Kidney (tissue), 14 donors: ENCODE results near the gene ISM2. TPM values are rescaled to one million over a fixed set of nuclear protein-coding genes. Genes with fewer than 3 reads are reported as not detected.
A peak's percentile ranks its signal among the peaks of the same experiment; 100 is the strongest.

Experiments used
- DNase-seq, 5 donors: peaks; one replicate each; pipeline ENCODE4 v3.0.0-alpha.2; 2013 to 2020
- FAIRE-seq: peaks from 2 replicates; lab custom pipeline; 2012; peaks lifted over from hg19 to GRCh38; lab: Jason Lieb, UNC
- H3K27ac ChIP-seq, 2 donors: one replicate each; pipeline ENCODE4 v1.7.0; 2013; ENCODE audit warnings: low read depth in 2 of 2, low read length in 2 of 2, inconsistent platforms in 1 of 2
- H3K27me3 ChIP-seq: one replicate; pipeline ENCODE4 v1.7.1; 2013; ENCODE audit warnings: low read length, inconsistent platforms; ENCODE audit not compliant: control insufficient read depth, insufficient read depth
- H3K36me3 ChIP-seq, 3 donors: one replicate each; pipeline versions ENCODE4 v1.7.0 to v1.7.1; 2013; ENCODE audit warnings: low read length in 3 of 3, control low read depth in 1 of 3, inconsistent platforms in 1 of 3; ENCODE audit not compliant: insufficient read depth in 3 of 3, control insufficient read depth in 2 of 3
- H3K4me1 ChIP-seq, 3 donors: one replicate each; pipeline versions ENCODE4 v1.7.0 to v1.7.1; 2013; ENCODE audit warnings: low read length in 3 of 3, inconsistent platforms in 1 of 3, low read depth in 1 of 3; ENCODE audit not compliant: control insufficient read depth in 2 of 3, insufficient read depth in 2 of 3
- H3K4me3 ChIP-seq, 3 donors: one replicate each; pipeline versions ENCODE4 v1.7.0 to v1.8.1; 2013; ENCODE audit warnings: low read length in 3 of 3, control low read depth in 1 of 3, inconsistent platforms in 1 of 3
- H3K9ac ChIP-seq, 3 donors: one replicate each; pipeline versions ENCODE4 v1.7.0 to v1.7.1; 2013; ENCODE audit warnings: low read length in 3 of 3, control low read depth in 1 of 3, inconsistent platforms in 1 of 3
- H3K9me3 ChIP-seq, 3 donors: one replicate each; pipeline versions ENCODE4 v1.7.0 to v1.7.1; 2013; ENCODE audit warnings: low read length in 3 of 3, control low read depth in 1 of 3, inconsistent platforms in 1 of 3; ENCODE audit not compliant: control insufficient read depth in 2 of 3, insufficient read depth in 1 of 3
- intact Hi-C: fragments of 100-400 bp; cut with DNase I; formaldehyde crosslinking; loops from one replicate; pipeline ENCODE4 v1.11.1; 2022
- polyA plus RNA-seq: library from polyadenylated mRNA; stranded (reverse); fragments of 350-450 nt; fragmentation: Illumina TruSeq; extraction: RNeasy Lipid Tissue Mini Kit (QIAGEN cat#74804); gene quantifications from one replicate; pipeline ENCODE4 v1.2.3, GENCODE V29; 2014; ENCODE audit warnings: low read depth, low replicate concordance; ENCODE audit not compliant: insufficient read depth
- total RNA-seq: library from RNA; stranded (reverse); fragmentation: NEBNext Ultra II Directional; extraction: Animal tissue kit (Norgen Biotek cat#: 25700); gene quantifications from one replicate; pipeline ENCODE4 v1.2.1, GENCODE V29; 2021
- TF ChIP-seq, protein P1 (sequence below): IDR thresholded peaks from 3 replicates; pipeline ENCODE4 v1.5.1; 2012; ENCODE audit warnings: mild to moderate bottlenecking, moderate library complexity, borderline replicate concordance; ENCODE audit not compliant: insufficient read depth; ENCODE audit errors: extremely low read depth
- donor health status: control.
- donor health status: control.
- donor health status: control.
- donor health status: control.
- donor health status: control.
- donor health status: DM: yes; HTN: yes; CAD: no.
- donor health status: Normal renal cell carcinoma (clear cell type).

ISM2 gene
- total and polyA plus RNA-seq, 2 donors from 2014 or later: 0.57 to 0.80 TPM

- intact Hi-C loops: no loop called here
Observed at GRCh38 chr14:77457115-77457521, 41.5 kb downstream of the ISM2 start.

DNA sequence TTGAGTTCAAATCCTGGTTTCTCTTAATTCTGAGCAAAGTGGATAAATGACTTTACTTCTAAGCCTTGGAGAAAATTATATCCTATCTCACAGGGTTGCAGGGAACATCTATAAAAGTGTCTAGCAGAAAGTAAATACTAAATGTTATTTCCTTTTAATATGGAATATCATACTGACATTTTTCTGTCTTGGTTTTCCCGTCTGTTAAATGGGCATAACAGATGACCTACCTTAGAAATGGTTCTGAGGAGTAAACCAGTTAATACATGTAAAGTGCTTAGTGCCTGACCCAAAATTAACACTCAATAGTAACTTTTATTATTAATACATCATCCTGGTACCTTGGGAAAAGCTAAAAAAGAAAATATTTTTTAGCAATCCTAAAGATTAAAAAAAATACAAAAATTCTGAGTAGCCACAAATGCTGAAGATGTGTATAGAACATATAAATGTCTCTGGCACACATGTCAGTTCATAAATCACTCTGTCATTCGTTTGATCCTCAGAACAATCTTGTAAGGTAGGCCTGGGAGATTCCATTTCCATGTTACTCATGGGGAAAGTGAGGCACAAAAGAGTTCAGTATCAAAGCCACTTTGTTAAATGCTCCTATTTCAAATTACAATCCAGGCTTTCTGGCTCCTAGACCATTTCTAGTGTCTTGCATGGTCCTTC is 42.5 kb downstream of the ISM2 start:
- TF ChIP-seq, protein P1, sequence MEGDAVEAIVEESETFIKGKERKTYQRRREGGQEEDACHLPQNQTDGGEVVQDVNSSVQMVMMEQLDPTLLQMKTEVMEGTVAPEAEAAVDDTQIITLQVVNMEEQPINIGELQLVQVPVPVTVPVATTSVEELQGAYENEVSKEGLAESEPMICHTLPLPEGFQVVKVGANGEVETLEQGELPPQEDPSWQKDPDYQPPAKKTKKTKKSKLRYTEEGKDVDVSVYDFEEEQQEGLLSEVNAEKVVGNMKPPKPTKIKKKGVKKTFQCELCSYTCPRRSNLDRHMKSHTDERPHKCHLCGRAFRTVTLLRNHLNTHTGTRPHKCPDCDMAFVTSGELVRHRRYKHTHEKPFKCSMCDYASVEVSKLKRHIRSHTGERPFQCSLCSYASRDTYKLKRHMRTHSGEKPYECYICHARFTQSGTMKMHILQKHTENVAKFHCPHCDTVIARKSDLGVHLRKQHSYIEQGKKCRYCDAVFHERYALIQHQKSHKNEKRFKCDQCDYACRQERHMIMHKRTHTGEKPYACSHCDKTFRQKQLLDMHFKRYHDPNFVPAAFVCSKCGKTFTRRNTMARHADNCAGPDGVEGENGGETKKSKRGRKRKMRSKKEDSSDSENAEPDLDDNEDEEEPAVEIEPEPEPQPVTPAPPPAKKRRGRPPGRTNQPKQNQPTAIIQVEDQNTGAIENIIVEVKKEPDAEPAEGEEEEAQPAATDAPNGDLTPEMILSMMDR: no peak

More at GRCh38 chr14:77457115-77457521, 41.5 kb downstream of the ISM2 start:
- Histone ChIP-seq H3K27me3 (no peaks in the 10 kb centered on the region), H3K9me3 (no peaks in the 10 kb centered on the region), H3K27ac (peak overlapping the region; percentile 56 to 100), H3K4me3 (peak overlapping the region; percentile 87 to 98 (median 91)), H3K9ac (peak overlapping the region; percentile 87 to 99 (median 87)), H3K36me3 (peaks cover 10 to 19% (median 18%) of the 10 kb centered on the region in 3 donors), H3K4me1 (peaks cover 0 to 12% (median 11%) of the 10 kb centered on the region in 3 donors)
- TF ChIP-seq, protein P1: no peak
- DNase-seq (no peak), FAIRE-seq (no peak)

GRCh38 chr14:77442196-77442595 is 56.4 kb downstream of the ISM2 start:
- no peaks in the 10 kb centered on the region for H3K9me3 ChIP-seq
- DNase-seq (no peak), FAIRE-seq (no peak)
- no peak overlapping the region for H3K27ac ChIP-seq
- intact Hi-C loops: no loop called here
- no peak overlapping the region for H3K4me3 ChIP-seq
- TF ChIP-seq, protein P1: no peak
- H3K4me1 ChIP-seq: no peaks in the 10 kb centered on the region
- H3K9ac ChIP-seq: no peak overlapping the region
- H3K36me3 ChIP-seq: peaks cover 0 to 35% (median 21%) of the 10 kb centered on the region in 3 donors
- H3K27me3 ChIP-seq: no peaks in the 10 kb centered on the region

More for the DNA sequence above, 42.5 kb downstream of the ISM2 start:
- no peaks in the 10 kb centered on the region for H3K27me3 ChIP-seq
- intact Hi-C loops: no loop called here
- no peaks in the 10 kb centered on the region for H3K9me3 ChIP-seq
- FAIRE-seq (no peak), DNase-seq (no peak)
- H3K9ac ChIP-seq: peak overlapping the region in 2 of 3 donors; percentile 87
- peaks cover 5 to 16% (median 13%) of the 10 kb centered on the region in 3 donors for H3K36me3 ChIP-seq
- no peak overlapping the region for H3K27ac ChIP-seq
- peak overlapping the region in 2 of 3 donors; percentile 87 to 98 for H3K4me3 ChIP-seq
- H3K4me1 ChIP-seq: peaks cover 0 to 12% (median 11%) of the 10 kb centered on the region in 3 donors
